ENCODE data around the gene MBOAT1.
"Not testable (repeated sequence)": the region's sequence is repeated elsewhere in the genome, so short reads cannot be mapped to it uniquely, and the experiment has no call there.

MBOAT1 gene

GRCh38 chr6:20212392-20213111 is at the start of gene MBOAT1:
Gene MBOAT1, minus strand, starts transcription at chr6:20212469. Its CDS starts 235 bp downstream, at chr6:20212234.
- peak; percentile 95 for DNase-seq

GRCh38 chr6:20261685-20262084 is 49.4 kb upstream of the MBOAT1 start:
- DNase-seq, result no peak

- DNase-seq, result no peak
Observed at GRCh38 chr6:20260360-20260759, 48.1 kb upstream of the MBOAT1 start.

GRCh38 chr6:20259316-20260049 is 47.2 kb upstream of the MBOAT1 start:
- DNase-seq, result no peak

GRCh38 chr6:20255428-20255827 is 43.2 kb upstream of the MBOAT1 start:
- DNase-seq, result no peak

- no peak for DNase-seq
Observed at GRCh38 chr6:20254295-20254694, 42.0 kb upstream of the MBOAT1 start.

- DNase-seq, result no peak
Observed at GRCh38 chr6:20253021-20253420, 40.8 kb upstream of the MBOAT1 start.

- DNase-seq, result no peak
Observed at GRCh38 chr6:20252311-20252710, 40.0 kb upstream of the MBOAT1 start.

GRCh38 chr6:20251525-20251924 is 39.3 kb upstream of the MBOAT1 start:
- DNase-seq, result no peak

- DNase-seq, result no peak
Observed at GRCh38 chr6:20246125-20246524, 33.9 kb upstream of the MBOAT1 start.

GRCh38 chr6:20244807-20245681 is 32.8 kb upstream of the MBOAT1 start:
- not testable (repeated sequence) for DNase-seq

GRCh38 chr6:20243288-20243687 is 31.0 kb upstream of the MBOAT1 start:
- DNase-seq, result no peak

- DNase-seq, result no peak
Observed at GRCh38 chr6:20242397-20242796, 30.1 kb upstream of the MBOAT1 start.

GRCh38 chr6:20241102-20241501 is 28.8 kb upstream of the MBOAT1 start:
- DNase-seq, result no peak

GRCh38 chr6:20238688-20239587 is 26.7 kb upstream of the MBOAT1 start:
- no peak for DNase-seq

- no peak for DNase-seq
Observed at GRCh38 chr6:20237677-20238460, 25.6 kb upstream of the MBOAT1 start.

GRCh38 chr6:20236909-20237600 is 24.8 kb upstream of the MBOAT1 start:
- no peak for DNase-seq

GRCh38 chr6:20236344-20236743 is 24.1 kb upstream of the MBOAT1 start:
- DNase-seq, result no peak

- no peak for DNase-seq
Observed at GRCh38 chr6:20235041-20235440, 22.8 kb upstream of the MBOAT1 start.

- DNase-seq, result no peak
Observed at GRCh38 chr6:20234136-20234535, 21.9 kb upstream of the MBOAT1 start.
